GM10266 (cell line): ENCODE results near the gene POU2AF1.
"Not testable (repeated sequence)": the region's sequence is repeated elsewhere in the genome, so short reads cannot be mapped to it uniquely, and the experiment has no call there.

Experiments
- DNase-seq: peaks from one replicate; pipeline ENCODE4 v3.0.0; 2012; ENCODE audit errors: extremely low spot score
- CTCF ChIP-seq: IDR thresholded peaks from 2 replicates; pipeline ENCODE4 v1.5.1; 2012; ENCODE audit warnings: mild to moderate bottlenecking, low read depth; ENCODE audit not compliant: control insufficient read depth, insufficient read depth; ENCODE audit errors: missing control alignments

POU2AF1 gene

DNA sequence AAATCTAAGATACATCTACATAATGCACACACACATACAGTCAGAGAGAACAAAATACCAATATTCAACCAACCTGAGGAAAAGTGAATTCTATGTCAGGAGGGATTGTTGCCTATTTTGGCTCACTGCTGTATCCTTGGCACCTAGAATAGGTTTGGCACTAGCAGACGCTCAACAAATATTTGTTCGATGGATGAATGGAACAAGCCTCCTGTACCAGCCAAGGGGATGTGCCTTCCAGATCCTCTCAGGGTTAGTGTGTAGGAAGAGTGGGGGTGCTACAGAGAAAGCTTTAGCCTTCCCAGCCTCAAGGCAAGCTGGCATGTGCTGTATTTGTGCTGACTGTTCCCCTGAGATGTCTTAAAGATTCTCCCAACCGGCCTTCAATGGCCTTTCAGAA lies 23.3 kb upstream of the POU2AF1 start:
- TF ChIP-seq CTCF: no peak
- DNase-seq: no peak

DNA sequence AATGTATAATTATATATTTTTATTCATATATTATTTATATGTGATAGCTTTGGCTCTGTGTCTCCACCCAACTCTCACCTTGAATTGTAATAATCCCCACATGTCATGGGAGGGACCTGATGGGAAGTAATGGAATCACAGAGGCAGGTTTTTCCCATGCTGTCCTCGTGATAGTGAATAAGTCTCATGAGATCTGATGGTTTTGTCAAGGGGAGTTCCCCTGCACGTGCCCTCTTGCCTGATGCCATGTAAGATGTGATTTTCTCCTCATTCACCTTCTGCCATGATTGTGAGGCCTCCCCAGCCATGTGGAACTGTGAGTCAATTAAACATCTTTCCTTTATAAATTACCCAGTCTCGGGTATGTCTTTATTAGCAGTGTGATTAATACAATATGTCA lies 22.9 kb upstream of the POU2AF1 start:
- DNase-seq: not testable (repeated sequence)

GRCh38 chr11:111400595-111400994 lies 21.5 kb upstream of the POU2AF1 start:
- DNase-seq: no peak
- no peak for TF ChIP-seq CTCF

GRCh38 chr11:111399187-111400031 lies 20.3 kb upstream of the POU2AF1 start:
- TF ChIP-seq CTCF: peak; percentile 53
- DNase-seq: no peak

- no peak for TF ChIP-seq CTCF
Measured at GRCh38 chr11:111397034-111397433, 18.0 kb upstream of the POU2AF1 start.

GRCh38 chr11:111395749-111396148 lies 16.7 kb upstream of the POU2AF1 start:
- no peak for TF ChIP-seq CTCF
- no peak for DNase-seq

More at GRCh38 chr11:111397034-111397433, 18.0 kb upstream of the POU2AF1 start:
- no peak for DNase-seq

GRCh38 chr11:111395081-111395480 lies 16.0 kb upstream of the POU2AF1 start:
- no peak for TF ChIP-seq CTCF
- no peak for DNase-seq

- DNase-seq: not testable (repeated sequence)
Measured at GRCh38 chr11:111394147-111394546, 15.1 kb upstream of the POU2AF1 start.
